Gastroesophageal sphincter (tissue), 4 donors: ENCODE results near the gene FAM131B. TPM values are rescaled to one million over a fixed set of nuclear protein-coding genes. Genes with fewer than 3 reads are reported as not detected.

Source experiments
- ATAC-seq: fragments of 150-250 bp; one replicate; pipeline ENCODE4 v1.9.1; 2016; ENCODE audit warnings: mild to moderate bottlenecking, moderate library complexity
- H3K27ac ChIP-seq, 4 donors: fragments of 200-600 bp; sonication (generic) in 3 of 4; 1 replicate in 3 of 4; 2 replicates in 1 of 4; pipeline ENCODE4 v1.5.1; 2016 to 2019
- H3K27me3 ChIP-seq: fragments of 200-600 bp; sonication (generic); one replicate; pipeline ENCODE4 v1.5.1; 2019
- H3K36me3 ChIP-seq, 2 donors: fragments of 200-600 bp; sonication (generic); one replicate each; pipeline ENCODE4 v1.5.1; 2019; ENCODE audit warnings: control low read depth in 1 of 2
- H3K4me1 ChIP-seq, 3 donors: fragments of 200-600 bp; sonication (generic); 1 replicate in 2 of 3; 2 replicates in 1 of 3; pipeline ENCODE4 v1.5.1; 2016 to 2019; ENCODE audit warnings: control low read depth in 2 of 3
- H3K4me3 ChIP-seq, 2 donors: fragments of 200-600 bp; sonication (generic); one replicate each; pipeline ENCODE4 v1.5.1; 2019; ENCODE audit warnings: mild to moderate bottlenecking in 1 of 2, moderate library complexity in 1 of 2
- H3K9me3 ChIP-seq, 3 donors: fragments of 200-600 bp; sonication (generic); one replicate each; pipeline ENCODE4 v1.5.1; 2017 to 2019; ENCODE audit warnings: control low read depth in 2 of 3
- EP300 ChIP-seq: sonication (generic); formaldehyde crosslinking; IDR thresholded peaks from one replicate; pipeline ENCODE4 v1.6.1; 2017; ENCODE audit warnings: antibody characterized with exemption, mild to moderate bottlenecking
- POLR2A ChIP-seq, 2 donors: fragments of 450-650 bp; IDR thresholded peaks; one replicate each; pipeline ENCODE4 v1.6.1; 2017; ENCODE audit warnings: antibody characterized with exemption in 2 of 2, mild to moderate bottlenecking in 2 of 2, moderate library complexity in 1 of 2
- POLR2AphosphoS5 ChIP-seq: sonication (generic); formaldehyde crosslinking; IDR thresholded peaks from one replicate; pipeline ENCODE4 v1.6.1; 2017; ENCODE audit warnings: antibody characterized with exemption
- WGBS, 2 donors: methylation state at CpG; one replicate each; pipeline ENCODE4 v1.1.5; 2018; ENCODE audit warnings: low coverage in 1 of 2; 5-methylcytosine and 5-hydroxymethylcytosine counted together
- total RNA-seq, 4 donors: library from RNA; depleted of rRNA; stranded (reverse); fragments of >200 nt; gene quantifications; one replicate each; pipeline ENCODE4 v1.1.0, GENCODE V29; 2016
- TF ChIP-seq, protein P1 (sequence below), 4 experiments: fragments of 200-600 bp in 2 of 4; fragments of 450-650 bp in 2 of 4; sonication (generic) in 1 of 4; IDR thresholded peaks; one replicate each; pipeline ENCODE4 v1.5.1; 2017 to 2019; ENCODE audit warnings: antibody characterized with exemption in 4 of 4, mild to moderate bottlenecking in 2 of 4, moderate library complexity in 2 of 4

Gene FAM131B
- total RNA-seq, 4 donors from 2014 or later = 0.31 to 2.4 (median 1.2) TPM

DNA sequence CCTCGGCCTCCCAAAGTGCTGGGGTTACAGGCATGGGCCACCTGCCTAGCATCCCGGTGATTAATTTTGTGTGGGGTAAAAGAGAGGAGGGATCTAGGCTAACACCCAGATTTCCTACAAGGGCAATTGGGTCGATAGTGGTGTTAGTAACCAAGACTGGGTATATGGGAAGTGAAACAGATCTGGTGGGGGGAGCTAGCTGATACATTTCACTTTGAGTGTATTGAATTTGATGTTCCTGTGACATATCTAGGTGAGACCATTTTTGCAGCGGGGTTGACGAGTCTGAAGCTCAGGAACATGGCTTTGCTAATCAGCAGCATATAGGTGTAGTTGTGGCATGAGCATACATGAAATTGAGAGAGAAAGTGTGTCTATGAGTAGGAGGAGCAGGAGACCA, 34.6 kb downstream of the FAM131B start:
- H3K4me1 ChIP-seq = no peaks in the 10 kb centered on the region
- no peaks in the 10 kb centered on the region for H3K27me3 ChIP-seq
- ATAC-seq = no peak
- no peak overlapping the region for H3K4me3 ChIP-seq
- WGBS, 2 donors = 82 to 95% methylated on average over 3 to 5 of the region's 5 CpGs
- H3K9me3 ChIP-seq = no peaks in the 10 kb centered on the region
- H3K27ac ChIP-seq = no peak overlapping the region
- H3K36me3 ChIP-seq = no peaks in the 10 kb centered on the region
- TF ChIP-seq POLR2A (IDR thresholded peaks at IDR 0.05) (no peak), EP300 (no peak), POLR2AphosphoS5 (no peak)
- TF ChIP-seq, protein P1, sequence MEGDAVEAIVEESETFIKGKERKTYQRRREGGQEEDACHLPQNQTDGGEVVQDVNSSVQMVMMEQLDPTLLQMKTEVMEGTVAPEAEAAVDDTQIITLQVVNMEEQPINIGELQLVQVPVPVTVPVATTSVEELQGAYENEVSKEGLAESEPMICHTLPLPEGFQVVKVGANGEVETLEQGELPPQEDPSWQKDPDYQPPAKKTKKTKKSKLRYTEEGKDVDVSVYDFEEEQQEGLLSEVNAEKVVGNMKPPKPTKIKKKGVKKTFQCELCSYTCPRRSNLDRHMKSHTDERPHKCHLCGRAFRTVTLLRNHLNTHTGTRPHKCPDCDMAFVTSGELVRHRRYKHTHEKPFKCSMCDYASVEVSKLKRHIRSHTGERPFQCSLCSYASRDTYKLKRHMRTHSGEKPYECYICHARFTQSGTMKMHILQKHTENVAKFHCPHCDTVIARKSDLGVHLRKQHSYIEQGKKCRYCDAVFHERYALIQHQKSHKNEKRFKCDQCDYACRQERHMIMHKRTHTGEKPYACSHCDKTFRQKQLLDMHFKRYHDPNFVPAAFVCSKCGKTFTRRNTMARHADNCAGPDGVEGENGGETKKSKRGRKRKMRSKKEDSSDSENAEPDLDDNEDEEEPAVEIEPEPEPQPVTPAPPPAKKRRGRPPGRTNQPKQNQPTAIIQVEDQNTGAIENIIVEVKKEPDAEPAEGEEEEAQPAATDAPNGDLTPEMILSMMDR (IDR thresholded peaks at IDR 0.05) = no peak

DNA sequence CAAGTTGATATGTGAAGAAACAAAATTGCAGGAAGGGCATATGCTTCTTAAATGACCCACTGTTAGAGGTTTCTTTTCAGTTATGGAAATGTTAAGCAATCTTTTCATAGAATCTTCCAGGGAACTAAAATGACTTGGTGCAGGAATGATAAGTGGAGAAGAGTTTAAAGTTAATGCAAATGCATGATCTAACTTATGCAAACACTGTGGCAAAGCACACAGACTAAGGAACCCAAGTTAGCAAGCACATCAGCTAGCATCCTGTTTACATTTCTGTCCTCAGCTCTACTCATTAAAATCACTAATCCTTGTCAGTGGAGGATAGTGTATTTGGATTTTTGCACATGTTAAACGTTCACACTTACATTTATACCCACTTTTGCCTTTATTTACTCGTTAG, 37.3 kb downstream of the FAM131B start:
- no peaks in the 10 kb centered on the region for H3K36me3 ChIP-seq
- no peaks in the 10 kb centered on the region for H3K9me3 ChIP-seq
- no peaks in the 10 kb centered on the region for H3K27me3 ChIP-seq
- no peaks in the 10 kb centered on the region for H3K4me1 ChIP-seq
- TF ChIP-seq, protein P1 (IDR thresholded peaks at IDR 0.05) = no peak
- TF ChIP-seq EP300 (no peak), POLR2A (IDR thresholded peaks at IDR 0.05) (no peak), POLR2AphosphoS5 (no peak)
- no peak overlapping the region for H3K4me3 ChIP-seq
- WGBS, 2 donors = 67 to 70% methylated on average over 2 of the region's 2 CpGs
- no peak overlapping the region for H3K27ac ChIP-seq
- ATAC-seq = no peak

DNA sequence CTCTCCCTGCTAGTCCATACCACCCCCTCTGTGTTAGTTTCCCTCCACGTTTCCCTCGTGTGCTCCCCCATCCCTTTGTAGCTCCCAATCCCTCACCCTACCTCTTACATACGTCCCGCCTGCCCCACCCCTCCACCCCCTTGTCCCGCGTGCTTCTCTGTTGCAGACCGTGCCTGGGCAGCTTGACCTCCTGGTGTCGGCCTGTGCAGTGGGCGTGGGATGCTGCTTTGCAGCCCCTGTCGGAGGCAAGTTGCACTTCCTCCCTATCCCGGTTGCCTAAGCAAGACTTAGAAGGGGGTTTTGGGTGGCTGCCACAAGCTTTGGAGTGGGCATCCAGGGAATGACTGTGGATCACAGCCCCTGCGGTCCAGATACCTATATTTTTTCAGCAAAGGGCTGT, 38.9 kb downstream of the FAM131B start:
- ATAC-seq = no peak
- Histone ChIP-seq H3K36me3 (no peaks in the 10 kb centered on the region), H3K9me3 (no peaks in the 10 kb centered on the region), H3K27ac (no peak overlapping the region), H3K4me1 (no peaks in the 10 kb centered on the region), H3K4me3 (no peak overlapping the region), H3K27me3 (no peaks in the 10 kb centered on the region)
- TF ChIP-seq, protein P1 (IDR thresholded peaks at IDR 0.05) = no peak
- TF ChIP-seq POLR2A (IDR thresholded peaks at IDR 0.05) = no peak
- no peak for TF ChIP-seq POLR2AphosphoS5
- no peak for TF ChIP-seq EP300
- 70 to 81% methylated on average over 8 of the region's 12 CpGs for WGBS, 2 donors

DNA sequence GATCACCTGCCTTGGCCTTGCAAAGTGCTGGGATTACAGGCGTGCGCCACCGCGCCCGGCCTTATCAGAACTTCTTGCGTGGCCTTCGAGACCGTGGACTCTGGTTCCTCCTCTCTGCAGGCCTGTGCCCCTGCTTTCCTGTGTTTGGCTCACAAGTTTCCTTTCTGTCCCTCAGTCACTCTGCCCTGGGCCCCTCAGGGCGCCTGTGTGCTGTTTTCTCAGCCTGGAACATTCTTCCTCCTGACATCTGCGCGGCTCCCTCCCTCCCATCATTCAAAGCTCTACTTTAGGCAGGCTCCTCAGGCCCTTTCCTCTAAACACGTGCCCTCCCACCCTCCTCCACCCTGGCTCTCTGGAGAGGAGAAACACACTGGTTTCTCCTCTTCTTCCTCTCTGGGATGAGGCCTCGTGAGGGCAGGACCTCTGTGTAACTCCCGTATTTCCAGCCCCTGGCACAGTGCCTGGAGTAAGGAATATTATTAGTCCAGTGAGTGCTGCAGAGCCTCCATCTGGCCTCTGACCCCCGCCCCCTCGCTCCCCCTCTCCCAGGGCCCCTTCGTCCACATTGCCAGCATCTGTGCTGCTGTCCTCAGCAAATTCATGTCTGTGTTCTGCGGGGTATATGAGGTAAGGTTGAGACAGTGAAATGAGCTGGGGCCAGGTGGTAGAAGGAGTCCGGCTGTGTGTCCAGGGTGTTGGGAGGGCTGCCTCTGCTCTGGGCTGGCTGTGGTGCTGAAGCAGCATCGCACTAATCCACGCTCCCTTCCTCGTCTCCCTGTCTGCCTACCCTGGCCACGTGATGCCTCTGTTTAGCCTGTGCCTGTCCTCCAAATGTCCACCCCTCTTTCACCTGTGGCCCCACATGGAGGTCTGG, 39.5 kb downstream of the FAM131B start:
- H3K27me3 ChIP-seq = no peaks in the 10 kb centered on the region
- TF ChIP-seq EP300 (no peak), POLR2A (IDR thresholded peaks at IDR 0.05) (no peak), POLR2AphosphoS5 (no peak)
- TF ChIP-seq, protein P1 (IDR thresholded peaks at IDR 0.05) = no peak
- H3K9me3 ChIP-seq = no peaks in the 10 kb centered on the region
- no peak overlapping the region for H3K4me3 ChIP-seq
- no peak for ATAC-seq
- H3K27ac ChIP-seq = no peak overlapping the region
- no peaks in the 10 kb centered on the region for H3K4me1 ChIP-seq
- no peaks in the 10 kb centered on the region for H3K36me3 ChIP-seq
- WGBS, 2 donors = 66 to 83% methylated on average over 14 to 19 of the region's 23 CpGs

DNA sequence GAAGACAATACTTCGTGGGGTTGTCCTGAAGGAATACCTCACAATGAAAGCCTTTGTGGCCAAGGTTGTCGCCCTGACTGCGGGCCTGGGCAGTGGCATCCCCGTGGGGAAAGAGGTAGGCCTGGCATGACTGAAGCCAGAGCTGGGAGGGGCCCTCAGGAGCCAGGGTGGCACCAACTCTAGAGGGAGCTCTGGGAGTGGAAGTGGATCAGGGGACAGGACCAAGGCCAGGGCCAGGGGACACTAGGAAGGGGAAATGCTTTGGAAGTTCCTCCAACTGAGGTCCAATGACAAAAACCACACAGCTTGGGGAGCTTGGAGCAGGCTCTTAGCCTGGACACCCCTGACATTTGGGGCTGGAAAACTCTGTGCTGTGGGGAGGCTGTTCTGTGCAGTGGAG, 40.8 kb downstream of the FAM131B start:
- WGBS, 2 donors = no CpG with 5 or more reads among the region's 4 CpGs
- no peak overlapping the region for H3K27ac ChIP-seq
- no peak overlapping the region for H3K4me3 ChIP-seq
- no peak for TF ChIP-seq EP300
- TF ChIP-seq, protein P1 (IDR thresholded peaks at IDR 0.05) = peak in 1 of 4 experiments; percentile 33
- no peaks in the 10 kb centered on the region for H3K36me3 ChIP-seq
- H3K27me3 ChIP-seq = no peaks in the 10 kb centered on the region
- no peaks in the 10 kb centered on the region for H3K4me1 ChIP-seq
- no peak for ATAC-seq
- H3K9me3 ChIP-seq = no peaks in the 10 kb centered on the region
